SKM-1 treated with dmso at 0.1 percent for 144 hours (cell line): ENCODE results near the gene USP17L29.
"Not testable (repeated sequence)": the region's sequence is repeated elsewhere in the genome, so short reads cannot be mapped to it uniquely, and the experiment has no call there.

Experiments used
- DNase-seq: peaks from one replicate; lab custom pipeline; 2025; ENCODE audit not compliant: unreplicated experiment; lab: John Stamatoyannopoulos, UW

USP17L29 gene

GRCh38 chr4:9353338-9353737, at the start of gene USP17L29:
TSS of gene USP17L29 (plus strand) at chr4:9353638. CDS start at chr4:9353638, 0 bp downstream.
- DNase-seq = not testable (repeated sequence)

- not testable (repeated sequence) for DNase-seq
Observed at GRCh38 chr4:9324191-9324590, 29.2 kb upstream of the USP17L29 start.

GRCh38 chr4:9324865-9325264, 28.6 kb upstream of the USP17L29 start, which contains the start of gene USP17L24:
TSS of gene USP17L24 (plus strand) at chr4:9325165. CDS start at chr4:9325165, 0 bp downstream.
- not testable (repeated sequence) for DNase-seq

DNA sequence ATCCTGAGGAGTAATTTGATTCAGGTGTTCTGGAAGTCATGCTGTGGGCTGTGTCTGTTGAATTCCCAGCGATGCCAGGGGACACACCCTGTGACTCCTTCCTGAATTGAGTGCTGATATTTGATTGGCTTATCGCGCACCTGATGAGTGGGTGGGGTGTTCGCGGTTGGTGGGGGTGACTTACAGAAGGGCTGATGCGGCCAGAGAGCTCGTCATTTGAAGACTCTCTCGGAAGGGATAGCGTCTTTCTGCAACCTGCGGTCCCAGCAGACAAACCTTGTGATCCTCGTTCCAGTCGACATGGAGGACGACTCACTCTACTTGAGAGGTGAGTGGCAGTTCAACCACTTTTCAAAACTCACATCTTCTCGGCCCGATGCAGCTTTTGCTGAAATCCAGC, 23.8 kb upstream of the USP17L29 start, which contains the start of gene USP17L25:
Gene USP17L25 (plus strand): TSS at position 301 of the 400 bp plus-strand sequence. CDS start 0 bp downstream, at position 301.
- not testable (repeated sequence) for DNase-seq

DNA sequence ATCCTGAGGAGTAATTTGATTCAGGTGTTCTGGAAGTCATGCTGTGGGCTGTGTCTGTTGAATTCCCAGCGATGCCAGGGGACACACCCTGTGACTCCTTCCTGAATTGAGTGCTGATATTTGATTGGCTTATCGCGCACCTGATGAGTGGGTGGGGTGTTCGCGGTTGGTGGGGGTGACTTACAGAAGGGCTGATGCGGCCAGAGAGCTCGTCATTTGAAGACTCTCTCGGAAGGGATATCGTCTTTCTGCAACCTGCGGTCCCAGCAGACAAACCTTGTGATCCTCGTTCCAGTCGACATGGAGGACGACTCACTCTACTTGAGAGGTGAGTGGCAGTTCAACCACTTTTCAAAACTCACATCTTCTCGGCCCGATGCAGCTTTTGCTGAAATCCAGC, 19.1 kb upstream of the USP17L29 start, which contains the start of gene USP17L26:
Gene USP17L26 (plus strand): TSS at position 301 of the 400 bp plus-strand sequence. CDS start 0 bp downstream, at position 301.
- DNase-seq = not testable (repeated sequence)

DNA sequence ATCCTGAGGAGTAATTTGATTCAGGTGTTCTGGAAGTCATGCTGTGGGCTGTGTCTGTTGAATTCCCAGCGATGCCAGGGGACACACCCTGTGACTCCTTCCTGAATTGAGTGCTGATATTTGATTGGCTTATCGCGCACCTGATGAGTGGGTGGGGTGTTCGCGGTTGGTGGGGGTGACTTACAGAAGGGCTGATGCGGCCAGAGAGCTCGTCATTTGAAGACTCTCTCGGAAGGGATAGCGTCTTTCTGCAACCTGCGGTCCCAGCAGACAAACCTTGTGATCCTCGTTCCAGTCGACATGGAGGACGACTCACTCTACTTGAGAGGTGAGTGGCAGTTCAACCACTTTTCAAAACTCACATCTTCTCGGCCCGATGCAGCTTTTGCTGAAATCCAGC, 14.3 kb upstream of the USP17L29 start, which contains the start of gene USP17L5:
Gene USP17L5 (plus strand): TSS at position 301 of the 400 bp plus-strand sequence. CDS start 0 bp downstream, at position 301.
- DNase-seq = not testable (repeated sequence)

DNA sequence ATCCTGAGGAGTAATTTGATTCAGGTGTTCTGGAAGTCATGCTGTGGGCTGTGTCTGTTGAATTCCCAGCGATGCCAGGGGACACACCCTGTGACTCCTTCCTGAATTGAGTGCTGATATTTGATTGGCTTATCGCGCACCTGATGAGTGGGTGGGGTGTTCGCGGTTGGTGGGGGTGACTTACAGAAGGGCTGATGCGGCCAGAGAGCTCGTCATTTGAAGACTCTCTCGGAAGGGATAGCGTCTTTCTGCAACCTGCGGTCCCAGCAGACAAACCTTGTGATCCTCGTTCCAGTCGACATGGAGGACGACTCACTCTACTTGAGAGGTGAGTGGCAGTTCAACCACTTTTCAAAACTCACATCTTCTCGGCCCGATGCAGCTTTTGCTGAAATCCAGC, 9.6 kb upstream of the USP17L29 start, which contains the start of gene USP17L27:
Gene USP17L27 (plus strand): TSS at position 301 of the 400 bp plus-strand sequence. CDS start 0 bp downstream, at position 301.
- not testable (repeated sequence) for DNase-seq

DNA sequence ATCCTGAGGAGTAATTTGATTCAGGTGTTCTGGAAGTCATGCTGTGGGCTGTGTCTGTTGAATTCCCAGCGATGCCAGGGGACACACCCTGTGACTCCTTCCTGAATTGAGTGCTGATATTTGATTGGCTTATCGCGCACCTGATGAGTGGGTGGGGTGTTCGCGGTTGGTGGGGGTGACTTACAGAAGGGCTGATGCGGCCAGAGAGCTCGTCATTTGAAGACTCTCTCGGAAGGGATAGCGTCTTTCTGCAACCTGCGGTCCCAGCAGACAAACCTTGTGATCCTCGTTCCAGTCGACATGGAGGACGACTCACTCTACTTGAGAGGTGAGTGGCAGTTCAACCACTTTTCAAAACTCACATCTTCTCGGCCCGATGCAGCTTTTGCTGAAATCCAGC, 4.8 kb upstream of the USP17L29 start, which contains the start of gene USP17L28:
Gene USP17L28 (plus strand): TSS at position 301 of the 400 bp plus-strand sequence. CDS start 0 bp downstream, at position 301.
- not testable (repeated sequence) for DNase-seq

DNA sequence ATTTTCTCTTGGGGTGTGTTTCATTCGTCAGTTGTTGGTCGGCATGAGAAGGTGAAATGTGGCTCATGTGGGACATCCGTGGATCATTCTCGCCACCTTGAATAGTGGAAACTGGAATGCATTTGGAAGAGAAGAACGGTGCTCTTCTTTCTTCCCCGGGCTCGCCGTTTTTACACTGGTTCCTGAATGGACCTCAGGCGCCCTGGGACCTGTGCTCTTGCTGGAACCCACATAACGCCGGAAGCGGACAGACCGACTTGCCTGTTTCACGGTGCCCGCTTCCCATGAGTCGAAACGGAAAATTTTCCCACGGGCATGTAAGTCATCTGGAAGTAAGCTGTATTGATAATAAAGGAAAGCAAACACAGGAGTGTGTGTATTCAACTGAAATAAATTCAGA, 2.6 kb upstream of the USP17L29 start:
- DNase-seq = not testable (repeated sequence)

- DNase-seq = not testable (repeated sequence)
Observed at GRCh38 chr4:9362829-9363228, 9.4 kb downstream of the USP17L29 start, which contains the start of gene USP17L30. TSS of gene USP17L30 (plus strand) at chr4:9363129. CDS start at chr4:9363129, 0 bp downstream.

DNA sequence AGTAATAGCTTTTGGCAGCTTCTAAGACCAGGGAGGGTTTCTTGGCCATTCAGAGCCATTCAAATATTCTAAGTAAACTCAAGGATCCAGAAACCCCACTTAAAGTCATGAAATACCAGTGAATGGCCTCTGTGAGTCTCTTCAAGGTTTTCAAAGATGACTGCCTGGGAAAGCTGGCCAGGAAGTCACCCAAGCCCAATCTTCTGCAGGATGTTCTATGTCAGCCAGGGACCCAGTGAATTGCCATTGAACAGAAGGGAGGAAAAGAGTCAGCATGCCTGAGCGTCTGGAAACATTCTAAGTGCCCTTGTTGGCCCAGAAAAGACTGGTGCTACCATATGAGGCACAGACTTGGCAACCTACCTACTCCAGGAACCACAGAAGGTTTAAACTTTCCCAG, 26.4 kb downstream of the USP17L29 start:
- DNase-seq = not testable (repeated sequence)

DNA sequence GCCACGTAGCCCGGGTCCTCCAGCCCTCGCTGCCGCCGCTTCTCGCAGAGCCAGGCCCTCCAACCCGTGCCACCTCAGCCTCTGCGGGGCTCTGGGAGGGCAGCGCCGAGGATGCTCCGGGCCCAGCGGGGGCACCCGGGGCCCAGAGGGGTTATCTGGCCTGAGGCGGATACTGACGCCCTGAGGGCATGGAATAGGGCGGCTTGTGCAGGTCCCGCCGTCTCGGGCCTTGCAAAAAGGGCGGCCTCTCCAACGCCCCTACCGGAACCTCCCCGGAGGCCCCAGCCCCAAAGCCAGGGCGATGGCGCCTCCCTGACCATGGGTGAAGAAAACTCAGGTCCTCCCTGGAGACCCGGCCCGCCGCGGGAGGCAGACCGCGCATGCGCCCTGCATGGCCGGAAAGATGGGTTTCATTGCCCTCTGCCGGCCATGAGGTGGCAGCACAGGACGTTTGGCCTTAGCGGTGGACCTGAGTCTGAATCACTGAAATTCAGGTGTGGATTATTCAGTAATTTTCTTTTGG, 27.6 kb downstream of the USP17L29 start:
- not testable (repeated sequence) for DNase-seq

DNA sequence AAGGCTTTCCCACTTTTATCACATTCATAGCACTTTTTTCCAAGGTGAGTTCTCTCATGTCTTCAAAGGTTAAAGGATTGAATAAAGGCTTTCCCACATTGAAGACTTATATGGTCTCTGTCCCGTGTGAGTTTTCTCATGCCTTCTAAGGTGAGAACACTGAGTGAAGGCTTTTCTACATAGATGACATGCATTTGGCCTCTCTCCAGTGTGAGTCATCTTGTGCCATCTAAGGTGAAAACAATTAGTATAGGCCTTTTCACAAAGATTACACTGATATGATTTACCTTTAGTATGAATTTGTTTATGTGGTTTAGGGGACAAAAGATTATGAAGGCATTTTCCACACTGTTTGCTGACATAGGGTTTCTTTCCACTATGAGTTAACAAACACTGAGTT, 30.7 kb downstream of the USP17L29 start:
- DNase-seq = no peak

DNA sequence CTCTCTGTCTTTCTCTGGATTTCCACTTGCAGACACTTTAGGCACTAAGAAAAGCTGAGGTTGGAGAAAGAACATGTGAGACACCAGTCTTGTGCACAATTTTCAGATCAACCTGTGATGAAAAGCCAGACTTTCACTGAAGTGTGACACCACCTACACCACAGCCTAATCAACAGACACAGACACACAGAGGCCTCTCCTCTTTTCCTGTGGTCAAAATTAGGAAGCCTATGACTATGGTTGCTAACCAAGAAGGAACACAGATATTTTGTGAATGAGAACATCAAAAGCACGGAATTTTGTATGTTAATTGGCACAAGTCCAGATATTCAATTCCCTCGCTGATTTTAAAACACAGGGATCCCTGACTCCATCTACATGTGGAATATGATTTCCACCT, 35.6 kb downstream of the USP17L29 start:
- not testable (repeated sequence) for DNase-seq
